Measurements from ENCODE around the gene CENPX.

Gene CENPX

GRCh38 chr17:82013341-82013740 lies 9.3 kb downstream of the CENPX start:
- TF ChIP-seq CTCF (IDR thresholded peaks at IDR 0.05; ENCODE audit: borderline replicate concordance, insufficient read depth, low read depth, low read length), result no peak

GRCh38 chr17:82012640-82013295 lies 9.9 kb downstream of the CENPX start:
- no peak overlapping the region for H3K4me3 ChIP-seq (ENCODE audit: low read depth, low read length)
- no peak for TF ChIP-seq CTCF (IDR thresholded peaks at IDR 0.05; ENCODE audit: borderline replicate concordance, insufficient read depth, low read depth, low read length)

More at GRCh38 chr17:82013341-82013740, 9.3 kb downstream of the CENPX start:
- H3K4me3 ChIP-seq (ENCODE audit: low read depth, low read length), result no peak overlapping the region

- H3K4me3 ChIP-seq (ENCODE audit: low read depth, low read length), result no peak overlapping the region
- no peak for TF ChIP-seq CTCF (IDR thresholded peaks at IDR 0.05; ENCODE audit: borderline replicate concordance, insufficient read depth, low read depth, low read length)
These were observed 10.4 kb downstream of the CENPX start for GRCh38 chr17:82012261-82012639.

- no peak for TF ChIP-seq CTCF (IDR thresholded peaks at IDR 0.05; ENCODE audit: borderline replicate concordance, insufficient read depth, low read depth, low read length)
These were observed 11.0 kb downstream of the CENPX start for GRCh38 chr17:82011617-82012187.

GRCh38 chr17:82010575-82011525 lies 11.8 kb downstream of the CENPX start:
- no peak for TF ChIP-seq CTCF (IDR thresholded peaks at IDR 0.05; ENCODE audit: borderline replicate concordance, insufficient read depth, low read depth, low read length)

More at GRCh38 chr17:82011617-82012187, 11.0 kb downstream of the CENPX start:
- no peak overlapping the region for H3K4me3 ChIP-seq (ENCODE audit: low read depth, low read length)

GRCh38 chr17:82009413-82009812 lies 13.3 kb downstream of the CENPX start:
- TF ChIP-seq CTCF (IDR thresholded peaks at IDR 0.05; ENCODE audit: borderline replicate concordance, insufficient read depth, low read depth, low read length), result no peak
- H3K4me3 ChIP-seq (ENCODE audit: low read depth, low read length), result no peak overlapping the region

More at GRCh38 chr17:82010575-82011525, 11.8 kb downstream of the CENPX start:
- H3K4me3 ChIP-seq (ENCODE audit: low read depth, low read length), result no peak overlapping the region

All from GM12875 (cell line).